GM19035 (cell line): Measurements from ENCODE around the gene TMED8.
A peak's percentile ranks its signal among the peaks of the same experiment; 100 is the strongest.
"Not testable (repeated sequence)": the region's sequence is repeated elsewhere in the genome, so short reads cannot be mapped to it uniquely, and the experiment has no call there.

ENCODE experiments used
- ATAC-seq: cut with Tn5 transposase; IDR thresholded peaks from one replicate; pipeline ENCODE4 v1.9.1; 2021; ENCODE audit not compliant: unreplicated experiment

TMED8 gene, protein sequence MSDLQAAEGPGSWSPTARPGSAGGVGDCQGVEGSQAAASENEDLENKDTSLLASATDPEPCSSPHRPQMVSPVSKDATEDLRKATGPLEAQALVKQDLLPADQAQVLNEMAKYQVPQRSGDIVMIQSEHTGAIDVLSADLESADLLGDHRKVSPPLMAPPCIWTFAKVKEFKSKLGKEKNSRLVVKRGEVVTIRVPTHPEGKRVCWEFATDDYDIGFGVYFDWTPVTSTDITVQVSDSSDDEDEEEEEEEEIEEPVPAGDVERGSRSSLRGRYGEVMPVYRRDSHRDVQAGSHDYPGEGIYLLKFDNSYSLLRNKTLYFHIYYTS

DNA sequence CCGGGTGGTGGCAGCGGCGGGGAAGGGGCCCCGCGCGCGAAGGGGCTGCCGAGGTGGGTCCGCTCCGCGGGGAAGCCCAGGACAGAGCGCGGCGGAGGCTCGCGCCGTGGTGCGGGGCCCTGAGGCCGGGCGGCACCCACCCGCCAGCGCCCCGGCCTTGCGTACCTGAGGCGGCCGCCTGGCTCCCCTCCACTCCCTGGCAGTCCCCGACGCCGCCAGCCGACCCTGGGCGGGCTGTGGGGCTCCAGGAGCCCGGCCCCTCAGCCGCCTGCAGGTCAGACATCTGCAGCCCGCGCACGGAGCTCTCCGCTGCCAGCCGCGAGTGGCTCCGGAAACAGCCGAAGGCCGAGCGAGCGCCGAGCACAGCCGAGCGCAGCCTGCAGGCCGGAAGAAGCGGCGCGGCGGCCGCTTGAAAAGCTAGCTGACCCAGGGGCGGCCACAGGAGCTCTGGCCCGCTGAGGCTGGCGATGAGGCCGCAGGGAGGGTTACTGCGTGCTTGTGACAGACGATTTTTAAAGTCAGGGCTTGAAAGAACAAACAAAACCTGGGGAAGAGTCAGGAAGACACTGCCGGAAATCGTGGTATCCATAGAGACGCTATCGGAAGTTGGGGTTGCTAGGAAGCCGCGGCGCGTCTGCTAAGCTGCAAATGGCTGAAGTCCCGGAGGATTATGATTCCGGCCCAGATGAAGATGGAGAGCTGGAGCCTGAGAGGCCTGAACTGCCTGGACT lies at the start of gene TMED8, which contains the start of gene SAMD15:
TMED8 (minus strand) TSS at position 324 of the 731 bp plus-strand sequence; CDS start at position 283, 41 bp downstream.
SAMD15 (plus strand) TSS at position 609 of the 731 bp plus-strand sequence; CDS start at position 649, 40 bp downstream.
- ATAC-seq, result peak; percentile 81

DNA sequence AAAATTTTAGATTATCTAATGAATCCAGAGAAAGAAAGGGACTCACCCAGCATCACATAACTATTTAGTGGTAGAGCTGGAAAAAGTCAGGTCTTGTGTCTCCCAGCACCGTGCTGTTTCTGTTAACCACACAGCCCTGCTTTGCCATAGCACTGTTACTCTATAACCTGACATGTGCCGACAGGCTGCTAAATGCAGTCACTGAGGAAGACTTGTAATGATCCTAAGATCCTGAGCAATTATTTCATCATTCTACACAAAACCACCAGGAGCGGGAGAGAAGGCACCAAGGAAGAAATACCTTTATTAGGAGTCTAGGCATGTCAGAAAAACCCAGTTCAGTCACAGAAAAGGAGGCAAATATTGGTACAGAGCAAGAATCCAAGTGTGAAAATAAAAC lies 49.5 kb upstream of the TMED8 start:
- ATAC-seq, result no peak

DNA sequence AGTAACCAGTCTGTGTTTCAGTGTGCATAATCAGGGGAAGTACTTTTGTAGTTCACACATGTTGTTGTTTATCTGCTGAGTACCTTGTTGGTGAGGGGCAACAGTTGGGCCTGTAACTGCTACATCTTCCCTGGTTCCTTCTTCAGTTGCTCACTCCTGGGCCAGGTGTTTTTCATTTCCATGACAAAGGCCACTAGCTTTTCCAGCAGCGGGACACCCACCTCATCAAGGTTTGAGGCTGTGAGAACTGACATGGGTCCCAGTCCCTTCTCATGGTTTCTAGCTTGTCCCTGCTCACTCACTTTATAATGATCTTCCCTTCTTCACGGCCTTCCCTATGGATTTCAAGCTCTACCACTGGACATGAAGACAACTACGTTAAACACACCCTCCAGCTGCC lies 48.0 kb upstream of the TMED8 start:
- no peak for ATAC-seq

DNA sequence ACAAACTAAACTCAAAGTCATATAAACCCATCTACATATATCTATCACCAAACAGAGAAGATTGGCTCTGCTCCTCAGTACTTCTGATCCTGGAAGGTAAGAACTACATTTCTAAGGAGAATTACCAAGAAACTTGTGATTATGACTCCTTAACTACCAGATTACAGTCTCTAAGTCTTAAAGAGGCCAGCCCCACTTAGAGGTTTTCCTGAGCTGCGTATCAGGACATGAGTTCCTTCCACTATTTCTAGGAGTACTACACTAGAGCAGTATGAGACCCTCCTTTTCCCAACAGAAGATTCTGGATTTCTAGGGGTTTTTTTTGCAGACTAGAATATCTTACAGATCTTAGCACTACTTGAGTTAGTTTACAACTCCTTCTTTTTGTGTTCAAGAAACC lies 46.5 kb upstream of the TMED8 start, which contains the start of gene NOXRED1:
NOXRED1 (minus strand) TSS at position 101 of the 400 bp plus-strand sequence. CDS start 634 bp downstream, outside the sequence.
- ATAC-seq, result no peak

DNA sequence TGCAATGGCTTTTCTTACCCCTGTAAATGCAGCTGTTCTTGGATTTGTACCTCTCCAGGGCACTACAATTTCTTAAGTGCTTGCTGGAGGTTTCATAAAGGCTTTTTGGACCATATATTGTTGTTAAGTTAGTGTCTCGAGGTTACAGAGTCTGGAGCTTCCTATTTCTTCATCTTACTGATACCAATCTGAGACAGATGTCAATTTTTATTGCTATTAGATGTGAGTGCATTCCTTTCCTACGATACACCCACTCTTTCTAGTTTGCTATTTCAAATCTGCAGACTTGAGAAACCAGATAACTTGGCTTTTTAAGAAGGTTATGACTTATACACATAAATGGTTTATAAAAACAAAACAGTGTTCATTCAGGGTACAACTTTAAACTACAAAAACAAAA lies 44.3 kb upstream of the TMED8 start:
- ATAC-seq, result no peak

DNA sequence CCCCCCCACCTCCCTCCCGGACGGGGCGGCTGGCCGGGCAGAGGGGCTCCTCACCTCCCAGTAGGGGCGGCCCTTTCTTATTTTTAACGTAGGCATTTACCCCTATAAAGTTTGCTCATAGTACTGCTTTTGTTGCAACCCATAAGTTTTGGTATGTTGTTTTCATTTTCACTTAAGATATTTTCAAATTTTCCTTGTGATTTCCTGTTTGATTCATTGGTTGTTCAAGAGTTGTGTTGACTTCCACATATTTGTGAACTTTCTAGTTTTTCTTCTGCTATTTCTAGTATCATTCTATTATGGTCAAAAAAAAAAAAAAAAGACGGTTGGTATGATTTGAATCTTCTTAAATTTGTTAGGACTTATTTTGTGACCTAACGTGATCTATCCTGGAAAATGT lies 39.9 kb upstream of the TMED8 start:
- ATAC-seq, result no peak

DNA sequence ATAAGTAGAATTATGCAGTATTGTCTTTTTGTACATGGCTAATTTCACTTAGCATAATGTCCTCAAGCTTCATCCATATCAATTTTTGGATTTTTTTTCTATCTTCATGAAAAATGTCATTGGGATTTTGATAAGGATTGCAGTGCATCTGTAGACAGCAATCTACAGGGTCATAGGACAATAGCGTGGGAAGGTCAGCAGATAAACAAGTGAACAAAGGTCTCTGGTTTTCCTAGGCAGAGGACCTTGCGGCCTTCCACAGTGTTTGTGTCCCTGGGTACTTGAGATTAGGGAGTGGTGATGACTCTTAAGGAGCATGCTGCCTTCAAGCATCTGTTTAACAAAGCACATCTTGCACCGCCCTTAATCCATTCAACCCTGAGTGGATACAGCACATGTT lies 39.2 kb upstream of the TMED8 start:
- ATAC-seq, result not testable (repeated sequence)

DNA sequence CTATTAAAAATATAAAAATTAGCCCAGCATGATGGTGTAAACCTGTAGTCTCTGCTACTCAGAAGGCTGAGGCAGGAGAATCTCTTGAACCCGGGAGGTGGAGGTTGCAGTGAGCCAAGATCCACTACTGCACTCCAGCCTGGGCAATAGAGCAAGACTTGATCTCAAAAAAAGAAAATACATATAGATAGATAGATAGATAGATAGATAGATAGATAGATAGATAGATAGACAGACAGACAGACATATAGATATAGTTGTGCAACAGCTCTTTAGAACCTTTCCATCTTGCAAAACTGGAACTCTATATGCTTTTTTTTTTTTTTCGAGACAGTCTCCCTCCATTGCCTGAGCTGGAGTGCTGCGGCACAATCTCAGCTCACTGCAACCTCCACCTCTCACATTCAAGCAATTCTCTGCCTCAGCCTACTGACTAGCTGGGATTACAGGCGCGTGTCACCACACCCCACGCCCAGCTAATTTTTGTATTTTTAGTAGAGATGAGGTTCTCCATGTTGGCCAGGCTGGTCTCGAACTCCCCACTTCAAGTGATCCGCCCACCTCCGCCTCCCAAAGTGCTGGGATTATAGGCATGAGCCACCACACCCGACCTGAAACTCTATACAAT lies 38.6 kb upstream of the TMED8 start:
- ATAC-seq, result not testable (repeated sequence)

DNA sequence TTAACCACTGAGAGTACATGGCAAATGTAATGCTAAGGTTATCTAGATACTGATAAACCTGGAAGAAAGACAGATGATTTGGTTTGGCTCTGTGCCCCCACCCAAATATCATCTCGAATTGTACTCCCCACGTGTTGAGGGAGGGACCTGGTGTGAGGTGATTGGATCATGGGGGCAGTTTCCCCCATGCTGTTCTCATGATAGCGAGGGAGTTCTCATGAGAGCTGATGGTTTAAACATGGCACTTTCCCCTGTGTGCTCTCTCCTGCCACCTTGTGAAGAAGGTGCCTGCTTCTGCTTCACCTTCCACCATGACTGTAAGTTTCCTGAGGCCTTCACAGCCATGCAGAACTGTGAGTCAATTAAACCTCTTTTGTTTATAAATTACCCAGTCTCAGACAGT lies 32.2 kb upstream of the TMED8 start:
- ATAC-seq, result no peak

DNA sequence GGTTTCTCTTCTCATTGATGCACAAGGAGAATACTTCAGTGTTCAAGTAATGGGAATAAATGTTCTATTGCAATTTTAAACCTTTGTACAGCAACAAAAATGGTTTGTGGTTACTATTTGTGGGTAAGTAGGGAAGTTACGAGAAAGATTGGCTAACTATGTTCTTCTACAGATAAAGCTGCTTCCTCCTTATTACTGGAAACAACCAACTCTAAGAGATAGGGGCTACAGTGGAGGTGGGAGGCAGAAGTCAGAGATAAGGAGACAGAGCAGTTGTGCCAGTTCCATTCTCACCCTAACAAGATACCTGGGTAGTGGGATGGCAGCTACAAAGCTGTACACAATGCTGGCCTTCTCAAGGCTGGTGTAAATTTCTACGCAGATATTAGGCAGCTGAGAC lies 30.3 kb upstream of the TMED8 start:
- no peak for ATAC-seq

DNA sequence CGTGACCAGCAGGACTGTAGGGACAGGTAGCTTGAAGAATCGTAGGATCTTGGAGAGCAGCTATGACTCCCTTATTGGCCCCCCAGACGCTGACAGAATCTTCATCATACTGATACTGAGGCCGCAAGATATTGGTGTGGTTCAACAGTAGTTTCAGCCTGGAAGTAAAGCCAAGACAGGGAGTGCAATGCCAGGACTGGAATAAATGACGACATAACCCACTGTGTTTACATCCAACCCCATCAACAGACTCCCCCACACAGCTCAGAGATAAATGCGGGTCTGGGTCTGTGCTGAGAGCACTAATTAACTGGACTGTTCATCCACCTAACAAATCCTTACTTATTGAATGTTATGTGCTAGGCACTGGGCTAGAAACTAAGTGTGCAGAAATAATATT lies 29.8 kb upstream of the TMED8 start:
- ATAC-seq, result no peak

DNA sequence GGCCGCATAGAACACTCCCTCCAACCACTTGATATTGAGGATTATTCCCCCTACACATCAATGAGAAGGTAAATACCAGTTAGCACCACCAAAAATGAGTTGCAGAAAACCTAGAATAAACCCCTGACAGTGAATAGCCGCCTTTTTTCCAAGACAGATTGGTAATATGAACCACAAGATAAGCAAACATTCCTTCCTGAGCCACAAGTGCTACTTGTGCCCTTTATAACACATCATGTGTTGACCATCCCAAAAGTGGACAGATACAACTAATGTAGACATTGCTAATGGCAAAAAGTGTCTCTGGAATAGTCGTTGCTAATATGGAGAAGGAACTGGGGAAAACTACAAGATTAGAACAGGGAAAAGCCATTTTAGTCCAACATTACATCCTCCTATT lies 29.2 kb upstream of the TMED8 start:
- ATAC-seq, result no peak

DNA sequence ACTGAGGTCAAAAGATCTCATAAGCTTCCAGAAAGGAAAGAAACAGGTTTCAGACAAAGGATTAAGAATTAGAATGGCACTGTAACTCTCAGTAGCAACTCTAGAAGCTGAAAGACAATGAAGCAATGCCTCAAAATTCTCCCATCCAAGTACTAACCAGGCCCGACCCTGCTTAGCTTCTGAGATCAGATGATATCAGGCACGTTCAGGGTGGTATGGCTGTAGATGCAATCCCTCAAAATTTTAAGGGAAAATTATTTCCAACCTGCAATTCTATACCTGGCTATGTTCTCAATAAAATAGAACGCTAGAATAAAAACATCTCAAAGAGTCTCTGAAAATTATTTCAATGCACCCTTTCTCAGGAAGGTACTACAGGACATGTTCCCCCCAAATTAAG lies 26.9 kb upstream of the TMED8 start:
- no peak for ATAC-seq

DNA sequence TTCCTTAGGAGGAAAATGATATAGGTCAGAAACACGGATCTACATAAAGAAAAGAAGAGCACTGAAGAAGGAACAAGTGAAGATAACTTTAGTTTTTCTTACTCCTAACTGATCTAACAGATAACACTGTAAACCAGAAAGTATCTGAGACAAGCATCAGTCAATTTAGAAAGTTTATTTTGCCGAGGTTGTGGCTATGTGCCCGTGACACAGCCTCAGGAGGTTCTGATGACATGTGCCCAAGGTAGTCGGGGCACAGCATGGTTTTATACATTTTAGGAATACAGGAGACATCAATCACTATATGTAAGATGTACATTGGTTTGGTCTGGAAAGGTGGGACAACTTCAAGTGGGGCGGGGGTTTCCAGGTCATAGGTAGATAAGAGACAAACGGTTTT lies 23.3 kb upstream of the TMED8 start:
- ATAC-seq, result no peak

DNA sequence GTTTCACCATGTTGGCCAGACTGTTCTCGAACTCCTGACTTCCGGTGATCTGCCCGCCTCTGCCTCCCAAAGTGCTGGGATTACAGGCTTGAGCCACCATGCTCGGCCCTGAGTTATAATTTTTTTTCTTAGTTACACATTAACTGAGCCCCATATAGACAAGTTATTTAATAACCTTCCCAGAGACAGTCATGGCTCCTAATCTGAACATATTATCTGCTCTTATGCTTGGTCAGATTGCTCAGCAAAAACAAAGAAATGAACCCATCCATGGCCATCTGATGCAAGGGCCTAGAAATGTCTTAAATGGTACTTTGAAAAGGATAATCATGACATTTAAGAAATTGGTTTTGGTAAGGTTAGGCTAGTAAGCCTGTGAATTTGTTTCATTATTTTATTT lies 13.3 kb upstream of the TMED8 start:
- no peak for ATAC-seq

DNA sequence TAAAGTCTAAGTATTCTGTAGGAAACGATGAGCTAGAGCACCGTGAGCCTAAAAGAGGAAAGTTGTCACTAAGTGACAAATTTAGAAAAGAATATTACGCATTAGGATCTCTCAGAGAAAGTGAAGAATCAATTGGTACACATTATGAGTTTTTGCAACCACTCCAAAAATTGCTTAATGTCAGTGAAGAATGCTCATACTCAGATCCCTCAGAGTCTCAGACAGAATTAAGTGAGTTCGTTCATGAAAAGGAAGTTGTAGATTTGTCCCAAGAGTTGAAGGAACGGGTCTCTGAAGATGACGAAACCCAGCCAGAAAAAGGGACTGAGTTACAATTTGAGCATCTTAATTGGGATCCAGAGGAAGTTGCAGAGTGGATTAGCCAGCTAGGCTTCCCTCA lies 1.8 kb upstream of the TMED8 start:
- no peak for ATAC-seq

DNA sequence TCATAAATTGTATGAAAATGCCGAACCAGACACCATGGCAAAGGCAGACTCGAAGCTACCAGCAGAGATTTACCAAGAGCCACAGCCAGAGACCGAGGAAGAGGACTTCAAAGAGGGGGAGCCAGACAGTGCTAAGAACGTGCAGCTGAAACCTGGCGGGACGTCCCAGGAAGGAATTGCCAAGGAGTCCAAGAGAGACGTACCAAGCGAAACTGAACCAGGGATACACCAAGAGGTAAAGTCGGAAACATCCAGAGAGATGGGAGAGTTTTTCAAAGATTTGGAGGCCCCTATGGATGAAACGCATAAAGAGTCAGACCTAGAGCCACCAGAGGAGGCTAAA lies 579 bp upstream of the TMED8 start:
- ATAC-seq, result no peak

DNA sequence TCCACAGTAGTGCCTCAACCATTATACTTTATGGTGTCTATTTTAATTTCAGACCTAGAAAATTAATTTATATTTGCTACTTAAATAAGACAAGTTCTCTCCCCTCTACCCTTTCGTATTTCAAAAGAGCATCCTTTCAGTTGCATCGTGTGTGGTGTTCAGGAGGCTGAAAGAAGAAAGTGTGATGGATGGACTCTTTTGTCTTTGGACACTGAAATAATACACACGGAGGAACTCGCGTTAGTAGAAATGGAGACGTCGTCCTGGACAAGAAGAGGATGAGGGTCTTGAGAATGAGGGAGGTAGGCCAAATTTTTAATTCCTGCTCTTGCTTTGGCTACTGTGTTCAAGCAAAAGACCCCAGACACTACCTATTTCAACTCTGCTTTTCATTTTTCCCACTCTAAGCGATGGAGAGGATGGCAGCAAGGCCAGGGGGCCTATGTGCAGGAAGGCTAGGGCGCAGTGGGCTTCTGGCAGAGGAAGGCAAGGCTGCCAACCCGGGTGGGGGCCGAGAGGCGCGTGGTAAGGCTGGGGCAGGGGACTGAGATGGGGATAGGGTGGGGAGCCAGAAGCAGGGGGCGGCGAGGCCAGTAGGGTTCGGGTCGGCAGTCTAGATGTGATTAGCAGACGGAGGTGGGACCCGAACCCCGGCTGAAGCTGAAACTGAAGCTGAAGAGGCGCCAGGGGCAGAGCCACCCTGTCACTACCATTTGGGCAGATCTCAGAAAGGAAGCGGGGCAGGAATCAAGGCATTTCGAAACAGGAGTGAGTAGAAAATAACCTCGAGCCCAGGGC lies 722 bp downstream of the TMED8 start:
- ATAC-seq, result peak; percentile 14

DNA sequence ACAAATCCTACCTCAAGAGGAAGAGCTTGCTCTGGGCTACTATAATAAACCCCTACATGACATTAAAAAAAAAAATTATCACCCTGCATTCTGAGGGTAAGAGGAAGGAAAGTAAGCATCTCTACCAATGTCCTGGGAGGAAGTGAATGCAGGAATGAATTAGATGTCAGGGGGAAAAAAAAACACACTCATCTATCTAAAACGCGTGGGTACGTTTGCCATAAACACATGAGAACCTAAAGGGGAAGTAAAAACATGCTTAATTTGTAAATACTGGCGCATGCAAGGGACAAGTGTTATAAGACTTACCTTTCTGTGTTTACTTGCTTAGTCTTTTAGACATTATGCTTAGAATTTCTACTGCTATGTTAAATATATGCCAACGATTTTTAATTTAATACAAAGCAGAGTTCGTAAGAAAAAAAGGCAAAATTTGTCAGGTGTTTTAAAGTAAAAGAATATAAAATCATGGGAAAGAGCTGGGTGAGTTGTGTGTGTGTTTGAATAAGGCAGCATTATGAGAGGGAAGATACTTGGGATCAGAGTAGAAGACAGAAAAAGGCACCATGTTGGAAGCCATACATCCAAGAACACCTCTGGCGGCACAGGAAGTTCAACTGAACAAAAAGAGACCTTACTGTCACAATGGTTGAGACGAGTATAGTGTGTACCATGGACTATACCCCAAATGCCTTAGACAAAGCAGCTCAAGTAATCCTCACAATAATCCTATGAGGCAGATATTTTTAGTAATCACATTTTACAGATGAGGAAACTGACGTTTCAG lies 1.5 kb downstream of the TMED8 start:
- no peak for ATAC-seq

DNA sequence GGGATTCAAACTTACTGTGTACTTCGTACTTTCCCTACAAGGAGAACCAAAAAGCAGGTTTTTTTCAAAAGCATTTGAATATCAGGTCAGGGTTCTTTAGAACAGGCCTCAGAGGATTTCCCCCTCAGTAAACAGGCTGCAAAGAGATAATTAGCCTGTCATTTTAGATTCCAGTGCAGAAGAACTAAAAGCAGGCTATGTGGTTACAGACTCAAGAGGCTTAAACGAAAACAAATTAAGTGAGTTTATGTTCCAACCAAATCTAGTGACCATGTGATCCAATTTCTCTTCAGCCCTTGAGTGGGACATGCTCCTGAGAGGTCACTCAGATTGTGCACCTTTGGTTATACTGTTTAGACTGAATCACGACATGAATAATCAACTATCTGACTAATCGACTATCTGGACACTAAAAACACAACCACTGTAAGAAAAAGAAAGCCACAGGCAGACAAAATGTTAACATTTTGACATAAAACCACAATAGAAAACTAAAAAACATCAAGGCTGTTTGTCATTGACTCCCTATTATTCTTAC lies 4.5 kb downstream of the TMED8 start:
- peak; percentile 29 for ATAC-seq
